T-helper 1 cell treated with Interleukin-12 subunit alpha and Interleukin-12 subunit beta and Interleukin-4 antibody, amounts not matched to agents 30 ng/mL and 1 ng/mL, for 36 hours (primary cell): ENCODE measurements around the gene IRAK2. TPM values are rescaled to one million over a fixed set of nuclear protein-coding genes. Genes with fewer than 3 reads are reported as not detected.

Source experiments
- intact Hi-C: fragments of 100-400 bp; cut with micrococcal nuclease; formaldehyde crosslinking; loops from one replicate; pipeline ENCODE4 v1.15.1; 2024
- total RNA-seq: library from RNA; stranded (reverse); gene quantifications from 2 replicates; pipeline ENCODE4 v1.2.3, GENCODE V29; 2022

IRAK2 gene
- total RNA-seq, 1 donor from 2014 or later, result 13.1 TPM

- intact Hi-C loops, result loop anchor here (1.0 kb wide), 2 partner anchors 10 to 59 kb away; partner anchors contain the start of gene TATDN2
These were observed 24.3 kb downstream of the IRAK2 start for GRCh38 chr3:10188804-10189556.

GRCh38 chr3:10189557-10190354 lies 25.0 kb downstream of the IRAK2 start:
- intact Hi-C loops, result loop anchor here (1.0 kb wide), 2 partner anchors 10 to 59 kb away; partner anchors contain the start of gene TATDN2

GRCh38 chr3:10192953-10193691 lies 28.4 kb downstream of the IRAK2 start:
- intact Hi-C loops, result no loop called here

GRCh38 chr3:10193692-10194327 lies 29.1 kb downstream of the IRAK2 start:
- intact Hi-C loops, result loop anchor here (1.0 kb wide), 3 partner anchors 8 to 48 kb away; no protein-coding TSS in a partner anchor

- intact Hi-C loops, result loop anchor here (1.0 kb wide), 3 partner anchors 8 to 48 kb away; no protein-coding TSS in a partner anchor
These were observed 29.8 kb downstream of the IRAK2 start for GRCh38 chr3:10194328-10195071.

- intact Hi-C loops, result no loop called here
These were observed 30.8 kb downstream of the IRAK2 start for GRCh38 chr3:10195366-10196089.

GRCh38 chr3:10196389-10197052 lies 31.8 kb downstream of the IRAK2 start:
- intact Hi-C loops, result no loop called here

- intact Hi-C loops, result loop anchor here (2.0 kb wide), 2 partner anchors 33 to 57 kb away; partner anchors contain the start of genes IRAK2 and VHL
These were observed 33.5 kb downstream of the IRAK2 start for GRCh38 chr3:10198226-10198625.

GRCh38 chr3:10198761-10199649 lies 34.3 kb downstream of the IRAK2 start:
- intact Hi-C loops, result loop anchor here (1.0 to 2.0 kb wide), 5 partner anchors 10 to 58 kb away; partner anchors contain the start of genes IRAK2 and VHL

GRCh38 chr3:10204921-10205320 lies 40.2 kb downstream of the IRAK2 start:
- intact Hi-C loops, result no loop called here

- intact Hi-C loops, result no loop called here
These were observed 40.9 kb downstream of the IRAK2 start for GRCh38 chr3:10205451-10206165.

- intact Hi-C loops, result no loop called here
These were observed 41.4 kb downstream of the IRAK2 start for GRCh38 chr3:10206166-10206511.

- intact Hi-C loops, result no loop called here
These were observed 48.6 kb downstream of the IRAK2 start for GRCh38 chr3:10213156-10213792.

- intact Hi-C loops, result no loop called here
These were observed 51.1 kb downstream of the IRAK2 start for GRCh38 chr3:10215578-10216368.

- intact Hi-C loops, result no loop called here
These were observed 52.6 kb downstream of the IRAK2 start for GRCh38 chr3:10217359-10217758.

- intact Hi-C loops, result no loop called here
These were observed 55.0 kb downstream of the IRAK2 start for GRCh38 chr3:10219737-10220136.
